ENCODE results near the gene ELP5. TPM values are rescaled to one million over a fixed set of nuclear protein-coding genes. Genes with fewer than 3 reads are reported as not detected.

The ELP5 gene
- total and polyA plus RNA-seq, 2 of the 4 experiments (the other 2 are of a cell fraction): 39.3 to 46.6 TPM

- peak overlapping the region; percentile 86 for H2AK5ac ChIP-seq (ENCODE audit: low read depth, low read length)
- H3K27me3 ChIP-seq (ENCODE audit: control insufficient read depth, insufficient read depth, low read length): no peaks in the 10 kb centered on the region
- WGBS, 2 experiments (ENCODE audit: extremely low coverage in 2 of 2, insufficient read length in 1 of 2): 7% methylated on average over 14 of the region's 73 CpGs; no CpG with 5 or more reads in 1 of the 2 experiments
- H3K79me1 ChIP-seq (ENCODE audit: low read depth in 1 of 2, low read length in 2 of 2): peaks cover 16 to 72% of the 10 kb centered on the region in 2 experiments; a peak in 3 of 4 replicates
- intact Hi-C loops (cut with micrococcal nuclease): loop anchor here (5.0 kb wide), 1 partner anchor 59 kb away; no protein-coding TSS in a partner anchor
- H3K23ac ChIP-seq (ENCODE audit: low read depth, low read length): no peak overlapping the region
- H3K27ac ChIP-seq (ENCODE audit: insufficient read depth, low read length): peak overlapping the region; percentile 97
- no peak overlapping the region for H3K18ac ChIP-seq (ENCODE audit: low read depth, low read length)
- peak overlapping the region; percentile 96 for H2AK9ac ChIP-seq (replicated peaks; ENCODE audit: low read depth, low read length, poor library complexity)
- ChIA-PET CTCF (no interaction called here), POLR2A (ENCODE audit: unreplicated experiment) (no interaction called here)
- no peak overlapping the region for H2BK15ac ChIP-seq (ENCODE audit: low read depth, low read length)
- H4K8ac ChIP-seq (ENCODE audit: low read depth in 2 of 2, low read length in 2 of 2): peak overlapping the region; percentile 34 to 38; a peak in 1 of 4 replicates
- H3K56ac ChIP-seq (ENCODE audit: extremely low read depth, insufficient read depth, low read length): no peak overlapping the region
- in situ Hi-C loops (cut with MboI; ENCODE audit: low sequenced_read_pairs): loop anchor here (25.0 kb wide), 1 partner anchor 924 kb away; the partner anchor contains the start of genes PER1 and VAMP2
- dilution Hi-C loops (cut with HindIII; ENCODE audit: low sequenced_read_pairs, unreplicated experiment): no loop called here
- H3K14ac ChIP-seq (replicated peaks; ENCODE audit: low read depth, low read length): peak overlapping the region; percentile 67; the same call in 1 of the 2 replicates
- H2BK5ac ChIP-seq (ENCODE audit: low read depth, low read length, poor library complexity, severe bottlenecking): peak overlapping the region; percentile 81
- no peak overlapping the region for H2BK20ac ChIP-seq (ENCODE audit: low read depth, low read length)
- no peak overlapping the region for H2BK120ac ChIP-seq (ENCODE audit: low read depth, low read length)
- H2AFZ ChIP-seq (replicated peaks; ENCODE audit: low read length, poor library complexity): peak overlapping the region; percentile 83
- peak; percentile 46 for DNase-seq
- H3K4ac ChIP-seq (ENCODE audit: low read depth, low read length): peak overlapping the region; percentile 74; the same call in 1 of the 2 replicates
- H3K4me2 ChIP-seq (ENCODE audit: low read depth, low read length): peak overlapping the region; percentile 87
- no peak overlapping the region for H4K5ac ChIP-seq (ENCODE audit: low read depth, low read length)
- peaks cover 35% of the 10 kb centered on the region for H4K20me1 ChIP-seq (ENCODE audit: insufficient read depth, low read length)
- no peaks in the 10 kb centered on the region for H3K9me3 ChIP-seq (ENCODE audit: control insufficient read depth, insufficient read depth, low read length)
- peaks cover 2% of the 10 kb centered on the region; the same call in 1 of the 2 replicates for H3K9me1 ChIP-seq (ENCODE audit: insufficient read depth, low read length)
- H3K36me3 ChIP-seq (ENCODE audit: control insufficient read depth, insufficient read depth, low read length): peaks cover 36% of the 10 kb centered on the region
- H3K4me1 ChIP-seq (ENCODE audit: control insufficient read depth, insufficient read depth, low read length): peaks cover 11% of the 10 kb centered on the region
- BruUV-seq (replicated peaks): no TSS peak
- TF ChIP-seq RCOR1 (IDR thresholded peaks at IDR 0.05; ENCODE audit: insufficient replicate concordance, low read length) (no peak), MAFK (IDR thresholded peaks at IDR 0.05; ENCODE audit: low read depth, low read length) (no peak), USF2 (IDR thresholded peaks at IDR 0.05; ENCODE audit: low read depth, low read length) (no peak), POLR2A (IDR thresholded peaks at IDR 0.05; ENCODE audit: low read depth, low read length) (peak; percentile 23; the same call in 1 of the 2 replicates), CHD1 (IDR thresholded peaks at IDR 0.05; ENCODE audit: low read depth, low read length) (no peak), MXI1 (IDR thresholded peaks at IDR 0.05; ENCODE audit: borderline replicate concordance, low read depth, low read length) (peak; percentile 77; the same call in 1 of the 2 replicates), RAD21 (IDR thresholded peaks at IDR 0.05; ENCODE audit: low read length) (no peak), CTCF (conservative IDR thresholded peaks at IDR 0.05; ENCODE audit: low read depth, low read length) (no peak), MAZ (IDR thresholded peaks at IDR 0.05; ENCODE audit: borderline replicate concordance, low read depth, low read length) (no peak), RFX5 (IDR thresholded peaks at IDR 0.05; ENCODE audit: low read depth, low read length) (no peak)
- peak overlapping the region; percentile 97 for H3K9ac ChIP-seq (ENCODE audit: low read depth, low read length)
- peak overlapping the region; percentile 98 for H3K4me3 ChIP-seq (ENCODE audit: insufficient read depth, low read depth, low read length)
- H4K91ac ChIP-seq (ENCODE audit: insufficient read depth, low read depth, low read length): 0 out of 2 replicates have a peak overlapping the region, but pooled peaks have one; percentile 75
- peak; percentile 18 for ATAC-seq (ENCODE audit: low read depth)
Observed at GRCh38 chr17:7237761-7238419, 14.1 kb upstream of the ELP5 start.
